ENCODE results near the gene RBMS1. TPM values are rescaled to one million over a fixed set of nuclear protein-coding genes. Genes with fewer than 3 reads are reported as not detected.

RBMS1 gene
- total and polyA plus RNA-seq, 2 of the 13 experiments (the other 11 are each of a cell fraction or from before 2014, with no cell fraction given) = 55.5 to 110 TPM

GRCh38 chr2:160336635-160337034 lies 157.0 kb downstream of the RBMS1 start (continued):
- TF ChIP-seq THAP8 (CRISPR knock-in tag; IDR thresholded peaks at IDR 0.05; ENCODE audit: borderline replicate concordance) = no peak
- TF ChIP-seq DMAP1 (CRISPR knock-in tag; IDR thresholded peaks at IDR 0.05) = no peak
- TF ChIP-seq ZNF18 (CRISPR knock-in tag; IDR thresholded peaks at IDR 0.05; ENCODE audit: insufficient replicate concordance) = no peak
- TF ChIP-seq ZFY (CRISPR knock-in tag; IDR thresholded peaks at IDR 0.05) = no peak
- TF ChIP-seq FOXK2 (IDR thresholded peaks at IDR 0.05) = no peak
- no peak for TF ChIP-seq ZBTB21 (CRISPR knock-in tag; IDR thresholded peaks at IDR 0.05)

DNA sequence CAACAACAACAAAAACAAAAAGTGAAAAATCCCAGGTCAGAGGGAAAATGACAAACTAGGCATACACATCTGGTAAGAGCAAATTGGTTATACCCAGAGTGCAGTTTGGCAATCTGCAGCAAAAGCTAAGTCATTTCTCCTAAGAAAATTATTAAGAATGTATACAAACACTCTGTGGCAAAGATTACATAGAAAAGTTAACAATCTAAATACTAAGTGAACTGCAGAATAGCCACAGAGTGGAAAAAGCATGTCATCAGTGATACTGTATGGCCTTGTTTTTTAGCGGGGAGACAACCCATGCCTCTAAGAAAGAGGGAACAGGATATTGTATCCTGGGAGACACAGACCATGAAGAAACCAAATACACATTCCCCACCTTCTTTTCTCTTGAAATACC lies 157.5 kb downstream of the RBMS1 start:
- Histone ChIP-seq H3K27me3 (ENCODE audit: control insufficient read depth in 1 of 2, insufficient read depth in 2 of 2, low read length in 2 of 2) (no peaks in the 10 kb centered on the region), H4K20me1 (ENCODE audit: insufficient read depth, low read length) (peaks cover 16% of the 10 kb centered on the region; the same call in 1 of the 2 replicates), H3K4me3 (replicated peaks in 1 of 3; ENCODE audit: insufficient read depth in 1 of 3, low read depth in 2 of 3, low read length in 3 of 3) (no peak overlapping the region), H3K4me2 (ENCODE audit: low read depth, low read length) (no peak overlapping the region), H3K4me1 (ENCODE audit: insufficient read depth, low read length) (no peaks in the 10 kb centered on the region), H3K27ac (ENCODE audit: extremely low read length, insufficient read depth, low read length) (no peak overlapping the region), H3K9me3 (ENCODE audit: low read length) (no peaks in the 10 kb centered on the region), H3K36me3 (replicated peaks in 1 of 2; ENCODE audit: control insufficient read depth in 1 of 2, insufficient read depth in 2 of 2, low read length in 2 of 2) (no peaks in the 10 kb centered on the region), H3K9ac (ENCODE audit: insufficient read depth, low read depth, low read length) (no peak overlapping the region), H2AFZ (ENCODE audit: low read length) (no peak overlapping the region), H3K79me2 (ENCODE audit: insufficient read depth, low read length) (peaks cover 9% of the 10 kb centered on the region)
- TF ChIP-seq ZKSCAN8 (CRISPR knock-in tag; IDR thresholded peaks at IDR 0.05; ENCODE audit: borderline replicate concordance) = no peak
- TF ChIP-seq ZKSCAN5 (CRISPR knock-in tag; IDR thresholded peaks at IDR 0.05) = no peak
- TF ChIP-seq ZNF564 (CRISPR knock-in tag; IDR thresholded peaks at IDR 0.05) = no peak
- TF ChIP-seq ZNF773 (CRISPR knock-in tag; IDR thresholded peaks at IDR 0.05; ENCODE audit: borderline replicate concordance) = no peak
- POLR2A ChIA-PET = no interaction called here
- 100% methylated on average over 1 of the region's 1 CpG for WGBS (ENCODE audit: low lambda C conversion rate)
- BruUV-seq (replicated peaks) = no TSS peak
- intact Hi-C loops (cut with micrococcal nuclease; ENCODE audit: unreplicated experiment) = no loop called here
- FAIRE-seq (no peak), ATAC-seq (no peak), DNase-seq (ENCODE audit: low spot score) (no peak)
- in situ Hi-C loops (cut with HindIII; ENCODE audit: extremely low pct_ligation_motif_present, low pct_unique_long_range_greater_than_20kb) = no loop called here
- CTCF ChIA-PET (ENCODE audit: low intra/inter-chr PET ratio, low total read pairs) = no interaction called here

Data from HepG2 (cell line).